Right lobe of liver (tissue), 4 donors: ENCODE measurements around the gene EPHA6.

Experiments
- POLR2A ChIP-seq: fragments of 450-650 bp; IDR thresholded peaks from one replicate; pipeline ENCODE4 v1.6.1; 2017; ENCODE audit warnings: antibody characterized with exemption, mild to moderate bottlenecking
- TF ChIP-seq, protein P1 (sequence below), 4 donors: fragments of 200-600 bp in 3 of 4; fragments of 450-650 bp in 1 of 4; IDR thresholded peaks; one replicate each; pipeline versions ENCODE4 v1.5.1 to v1.8.0; 2016 to 2022; ENCODE audit warnings: antibody characterized with exemption in 4 of 4, mild to moderate bottlenecking in 2 of 4
- donor health status: DM: no; HTN: no; CAD: no.
- donor health status: DM: no; HTN: no; CAD: no.
- donor health status: DM: no; HTN: yes; CAD: no.

DNA sequence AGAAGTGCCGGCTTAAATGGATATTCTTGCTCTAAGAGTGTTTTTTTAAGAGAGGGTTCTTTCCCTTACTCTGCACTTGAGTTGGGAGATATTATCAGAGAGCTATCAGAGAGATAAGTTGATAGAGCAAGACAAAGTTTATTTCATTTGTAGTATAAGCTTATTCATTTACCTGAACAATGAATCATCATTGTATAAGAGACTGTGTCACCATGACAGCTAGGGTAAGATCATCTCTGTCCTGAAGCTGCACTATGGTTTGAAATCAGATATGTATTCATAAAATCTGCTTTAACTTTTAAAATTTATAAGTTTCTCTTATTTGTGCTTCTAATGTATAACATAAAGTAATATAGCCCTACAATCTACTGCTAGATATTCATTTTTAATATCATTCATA, 822.1 kb downstream of the EPHA6 start:
- TF ChIP-seq POLR2A, result no peak
- TF ChIP-seq, protein P1, sequence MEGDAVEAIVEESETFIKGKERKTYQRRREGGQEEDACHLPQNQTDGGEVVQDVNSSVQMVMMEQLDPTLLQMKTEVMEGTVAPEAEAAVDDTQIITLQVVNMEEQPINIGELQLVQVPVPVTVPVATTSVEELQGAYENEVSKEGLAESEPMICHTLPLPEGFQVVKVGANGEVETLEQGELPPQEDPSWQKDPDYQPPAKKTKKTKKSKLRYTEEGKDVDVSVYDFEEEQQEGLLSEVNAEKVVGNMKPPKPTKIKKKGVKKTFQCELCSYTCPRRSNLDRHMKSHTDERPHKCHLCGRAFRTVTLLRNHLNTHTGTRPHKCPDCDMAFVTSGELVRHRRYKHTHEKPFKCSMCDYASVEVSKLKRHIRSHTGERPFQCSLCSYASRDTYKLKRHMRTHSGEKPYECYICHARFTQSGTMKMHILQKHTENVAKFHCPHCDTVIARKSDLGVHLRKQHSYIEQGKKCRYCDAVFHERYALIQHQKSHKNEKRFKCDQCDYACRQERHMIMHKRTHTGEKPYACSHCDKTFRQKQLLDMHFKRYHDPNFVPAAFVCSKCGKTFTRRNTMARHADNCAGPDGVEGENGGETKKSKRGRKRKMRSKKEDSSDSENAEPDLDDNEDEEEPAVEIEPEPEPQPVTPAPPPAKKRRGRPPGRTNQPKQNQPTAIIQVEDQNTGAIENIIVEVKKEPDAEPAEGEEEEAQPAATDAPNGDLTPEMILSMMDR (IDR thresholded peaks at IDR 0.05), result no peak
